Adrenal gland (tissue), 12 donors: Measurements from ENCODE around the gene UBE2E3. TPM values are rescaled to one million over a fixed set of nuclear protein-coding genes. Genes with fewer than 3 reads are reported as not detected.

ENCODE experiments used
- DNase-seq, 7 donors: peaks; one replicate each; pipeline ENCODE4 v3.0.0-alpha.2; 2019 to 2020
- H3K27ac ChIP-seq, 5 donors: fragments of 200-600 bp; sonication (generic) in 4 of 5; 1 replicate in 3 of 5; 2 replicates in 2 of 5; pipeline versions ENCODE4 v1.5.1 to v1.8.0; 2016 to 2020; ENCODE audit warnings: mild to moderate bottlenecking in 1 of 5
- H3K27me3 ChIP-seq: fragments of 200-600 bp; 2 replicates; pipeline ENCODE4 v1.8.0; 2021
- H3K36me3 ChIP-seq, 2 donors: fragments of 200-600 bp; replicated peaks in 1 of 2; 1 replicate in 1 of 2; 2 replicates in 1 of 2; pipeline versions ENCODE4 v1.5.1 to v1.8.0; 2018 to 2022
- H3K4me1 ChIP-seq, 2 donors: fragments of 200-600 bp; replicated peaks in 1 of 2; 1 replicate in 1 of 2; 2 replicates in 1 of 2; pipeline versions ENCODE4 v1.5.1 to v1.8.0; 2018 to 2021
- H3K4me3 ChIP-seq, 4 donors: fragments of 200-600 bp; sonication (generic) in 3 of 4; one replicate each; pipeline ENCODE4 v1.5.1; 2016 to 2018
- H3K9me3 ChIP-seq, 3 donors: fragments of 200-600 bp; sonication (generic) in 1 of 3; replicated peaks in 1 of 3; 1 replicate in 2 of 3; 2 replicates in 1 of 3; pipeline versions ENCODE4 v1.5.1 to v1.8.0; 2016 to 2021
- POLR2A ChIP-seq, 2 donors: fragments of 450-650 bp; IDR thresholded peaks; one replicate each; pipeline ENCODE4 v1.6.1; 2017; ENCODE audit warnings: antibody characterized with exemption in 2 of 2, mild to moderate bottlenecking in 2 of 2, moderate library complexity in 1 of 2
- WGBS, 4 donors: extraction: QIAGEN DNeasy Blood & Tissue Kit in 2 of 4; methylation state at CpG; one replicate each; pipeline versions ENCODE4 v1.1.5 to v1.1.7; 2013 to 2017; 5-methylcytosine and 5-hydroxymethylcytosine counted together
- intact Hi-C, 2 donors: fragments of 100-400 bp; cut with DNase I; formaldehyde crosslinking; loops; one replicate each; pipeline versions ENCODE4 v1.14.1 to v1.15.0; 2022 to 2023
- polyA plus RNA-seq, 3 donors: library from polyadenylated mRNA; stranded (reverse); fragments of 200-250 nt in 2 of 3; fragments of 350-450 nt in 1 of 3; fragmentation: Illumina TruSeq in 1 of 3; extraction: RNeasy Lipid Tissue Mini Kit (QIAGEN cat#74804) in 1 of 3; gene quantifications; one replicate each; pipeline ENCODE4 v1.2.3, GENCODE V29; 2013 to 2014
- total RNA-seq, 9 donors: library from RNA; depleted of rRNA in 4 of 9; stranded (reverse); fragments of >200 nt in 4 of 9; fragments of 120-200 nt in 1 of 9; fragmentation: NEBNext Ultra II Directional in 1 of 9; extraction: Animal tissue kit (Norgen Biotek cat#: 25700) in 1 of 9; gene quantifications; one replicate each; pipeline versions ENCODE4 v1.1.0 to v1.2.4, GENCODE V29; 2013 to 2023
- TF ChIP-seq, protein P1 (sequence below), 6 experiments: fragments of 450-650 bp in 4 of 6; fragments of 200-600 bp in 2 of 6; sonication (generic) in 1 of 6; IDR thresholded peaks; 1 replicate in 5 of 6; 2 replicates in 1 of 6; pipeline versions ENCODE4 v1.5.1 to v1.8.0; 2016 to 2021; ENCODE audit warnings: antibody characterized with exemption in 6 of 6, mild to moderate bottlenecking in 2 of 6, moderate library complexity in 1 of 6
- donor health status: healthy with polysubstance abuse.
- donor health status: Bipolar disorder and iron deficiency.
- donor health status: DM: yes; HTN: yes; CAD: no.
- donor health status: DM: no; HTN: no; CAD: no.
- donor health status: DM: no; HTN: no; CAD: no.
- donor health status: DM: yes; HTN: yes; CAD: no.

UBE2E3 gene
- total and polyA plus RNA-seq, 12 donors: 30.8 to 87.1 (median 51.0) TPM

DNA sequence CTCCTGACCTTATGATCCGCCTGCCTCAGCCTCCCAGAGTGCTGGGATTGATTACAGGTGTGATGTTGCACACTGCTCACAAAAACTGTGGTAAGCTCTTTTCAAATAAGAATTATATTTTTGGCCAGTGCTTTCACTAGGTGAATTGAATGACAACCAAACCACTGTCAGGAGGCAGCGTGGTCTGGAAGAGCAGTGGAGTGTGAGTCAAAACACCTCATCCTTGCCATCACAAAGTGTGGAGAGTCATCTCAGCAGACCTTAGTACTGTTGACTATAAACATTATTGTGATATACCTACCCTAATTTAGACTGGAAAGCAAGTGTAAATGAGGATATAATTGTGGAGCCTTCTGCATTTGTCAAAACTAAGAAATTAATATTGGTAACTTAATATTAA lies 61.3 kb downstream of the UBE2E3 start:
- Histone ChIP-seq H3K36me3 (no peaks in the 10 kb centered on the region), H3K27me3 (no peaks in the 10 kb centered on the region), H3K4me1 (no peaks in the 10 kb centered on the region), H3K4me3 (no peak overlapping the region), H3K27ac (no peak overlapping the region), H3K9me3 (no peaks in the 10 kb centered on the region)
- intact Hi-C loops: no loop called here
- no peak for DNase-seq
- WGBS, 4 donors: 81 to 94% (median 92%) methylated on average over 2 of the region's 2 CpGs
- TF ChIP-seq POLR2A (IDR thresholded peaks at IDR 0.05): no peak
- TF ChIP-seq, protein P1, sequence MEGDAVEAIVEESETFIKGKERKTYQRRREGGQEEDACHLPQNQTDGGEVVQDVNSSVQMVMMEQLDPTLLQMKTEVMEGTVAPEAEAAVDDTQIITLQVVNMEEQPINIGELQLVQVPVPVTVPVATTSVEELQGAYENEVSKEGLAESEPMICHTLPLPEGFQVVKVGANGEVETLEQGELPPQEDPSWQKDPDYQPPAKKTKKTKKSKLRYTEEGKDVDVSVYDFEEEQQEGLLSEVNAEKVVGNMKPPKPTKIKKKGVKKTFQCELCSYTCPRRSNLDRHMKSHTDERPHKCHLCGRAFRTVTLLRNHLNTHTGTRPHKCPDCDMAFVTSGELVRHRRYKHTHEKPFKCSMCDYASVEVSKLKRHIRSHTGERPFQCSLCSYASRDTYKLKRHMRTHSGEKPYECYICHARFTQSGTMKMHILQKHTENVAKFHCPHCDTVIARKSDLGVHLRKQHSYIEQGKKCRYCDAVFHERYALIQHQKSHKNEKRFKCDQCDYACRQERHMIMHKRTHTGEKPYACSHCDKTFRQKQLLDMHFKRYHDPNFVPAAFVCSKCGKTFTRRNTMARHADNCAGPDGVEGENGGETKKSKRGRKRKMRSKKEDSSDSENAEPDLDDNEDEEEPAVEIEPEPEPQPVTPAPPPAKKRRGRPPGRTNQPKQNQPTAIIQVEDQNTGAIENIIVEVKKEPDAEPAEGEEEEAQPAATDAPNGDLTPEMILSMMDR (IDR thresholded peaks at IDR 0.05): no peak

DNA sequence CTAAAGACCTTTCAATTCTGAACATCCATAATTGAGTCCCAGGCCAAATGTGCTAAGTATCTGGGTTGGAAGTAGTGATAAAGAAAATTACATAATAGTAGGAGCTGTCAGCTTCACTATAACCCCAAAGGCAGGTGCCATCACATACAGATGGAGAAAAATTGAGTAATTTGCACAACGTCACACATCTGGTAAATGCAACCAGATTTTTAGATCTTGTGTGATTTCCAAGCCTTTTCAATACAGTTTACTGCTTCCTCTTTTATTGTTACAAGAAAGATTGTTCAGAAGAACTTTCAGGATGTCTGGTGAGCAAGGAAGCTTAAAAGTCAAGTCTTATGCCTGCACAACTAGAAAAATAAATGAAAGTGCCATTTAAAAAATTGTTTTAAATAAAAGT lies 62.3 kb downstream of the UBE2E3 start:
- Histone ChIP-seq H3K27me3 (no peaks in the 10 kb centered on the region), H3K4me3 (no peak overlapping the region), H3K36me3 (no peaks in the 10 kb centered on the region), H3K27ac (no peak overlapping the region), H3K9me3 (no peaks in the 10 kb centered on the region), H3K4me1 (no peaks in the 10 kb centered on the region)
- TF ChIP-seq, protein P1 (IDR thresholded peaks at IDR 0.05): no peak
- TF ChIP-seq POLR2A (IDR thresholded peaks at IDR 0.05): no peak
- intact Hi-C loops: no loop called here
- DNase-seq: no peak
- 72 to 100% (median 87%) methylated on average over 1 of the region's 1 CpG for WGBS, 4 donors

DNA sequence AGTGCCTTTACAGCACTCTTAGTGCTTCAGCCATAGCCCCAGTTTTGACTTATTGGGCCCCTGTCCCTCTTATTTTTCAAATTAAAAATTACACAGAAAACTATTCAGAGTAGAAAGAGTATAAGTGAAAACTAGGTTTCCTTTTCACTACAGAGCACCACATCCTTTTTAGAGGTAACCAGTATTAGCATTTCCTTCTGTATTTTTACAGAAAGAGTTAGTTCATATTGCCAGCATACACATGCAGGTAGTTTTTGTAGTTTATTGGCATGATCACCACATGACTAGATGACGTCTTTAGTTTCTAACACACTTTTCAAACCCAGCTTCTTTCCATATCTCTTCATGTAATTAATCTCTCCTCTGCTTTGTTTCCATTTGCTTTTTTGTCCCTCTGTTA lies 66.4 kb downstream of the UBE2E3 start:
- no peak overlapping the region for H3K4me3 ChIP-seq
- no peak overlapping the region for H3K27ac ChIP-seq
- H3K27me3 ChIP-seq: no peaks in the 10 kb centered on the region
- WGBS, 4 donors: 75 to 93% (median 79%) methylated on average over 1 of the region's 1 CpG
- TF ChIP-seq POLR2A (IDR thresholded peaks at IDR 0.05): no peak
- TF ChIP-seq, protein P1 (IDR thresholded peaks at IDR 0.05): no peak
- intact Hi-C loops: no loop called here
- no peaks in the 10 kb centered on the region for H3K36me3 ChIP-seq
- H3K9me3 ChIP-seq: no peaks in the 10 kb centered on the region
- no peak for DNase-seq
- H3K4me1 ChIP-seq: no peaks in the 10 kb centered on the region

DNA sequence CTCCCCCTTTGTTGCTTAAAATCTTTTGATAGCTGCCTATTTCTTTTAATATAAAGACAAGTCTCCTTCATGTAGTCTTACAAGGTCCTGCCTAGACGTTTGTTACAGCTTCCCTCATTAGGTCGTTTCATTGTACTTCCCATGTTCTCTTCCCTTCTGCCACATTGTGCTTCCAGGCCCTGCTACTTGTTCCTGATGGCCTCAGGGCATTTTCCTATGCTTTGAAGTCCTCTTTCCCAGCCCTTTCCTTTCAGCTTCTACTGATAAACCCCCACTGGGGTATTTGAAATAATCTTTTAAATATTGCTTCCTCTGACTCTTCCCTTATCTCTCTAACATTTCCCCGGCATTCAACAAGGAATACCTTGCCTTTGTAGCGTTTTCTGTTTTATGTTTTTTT lies 67.4 kb downstream of the UBE2E3 start:
- WGBS, 4 donors: 69 to 75% (median 70%) methylated on average over 4 of the region's 4 CpGs
- TF ChIP-seq, protein P1 (IDR thresholded peaks at IDR 0.05): no peak
- no peak for TF ChIP-seq POLR2A (IDR thresholded peaks at IDR 0.05)
- no peaks in the 10 kb centered on the region for H3K27me3 ChIP-seq

More for the DNA sequence above, 67.4 kb downstream of the UBE2E3 start:
- H3K36me3 ChIP-seq: no peaks in the 10 kb centered on the region
- intact Hi-C loops: no loop called here
- no peaks in the 10 kb centered on the region for H3K9me3 ChIP-seq
- no peak overlapping the region for H3K27ac ChIP-seq
- no peaks in the 10 kb centered on the region for H3K4me1 ChIP-seq
- DNase-seq: no peak
- no peak overlapping the region for H3K4me3 ChIP-seq
